Duodenal mucosa (tissue), 2 donors: ENCODE results near the gene ARX.

Experiments
- H3K27ac ChIP-seq: one replicate; pipeline ENCODE4 v1.7.0; 2013; ENCODE audit warnings: low read depth, low read length
- H3K27me3 ChIP-seq, 2 donors: one replicate each; pipeline ENCODE4 v1.7.0; 2013; ENCODE audit warnings: low read length in 2 of 2, control low read depth in 1 of 2; ENCODE audit not compliant: insufficient read depth in 2 of 2, control insufficient read depth in 1 of 2
- H3K36me3 ChIP-seq, 2 donors: one replicate each; pipeline ENCODE4 v1.7.0; 2013; ENCODE audit warnings: low read length in 2 of 2, control low read depth in 1 of 2; ENCODE audit not compliant: insufficient read depth in 2 of 2, control insufficient read depth in 1 of 2
- H3K4me1 ChIP-seq, 2 donors: one replicate each; pipeline ENCODE4 v1.7.0; 2013; ENCODE audit warnings: low read length in 2 of 2, control low read depth in 1 of 2; ENCODE audit not compliant: insufficient read depth in 2 of 2, control insufficient read depth in 1 of 2
- H3K4me3 ChIP-seq, 2 donors: one replicate each; pipeline ENCODE4 v1.7.0; 2013; ENCODE audit warnings: low read length in 2 of 2, low read depth in 1 of 2
- H3K9ac ChIP-seq, 2 donors: one replicate each; pipeline ENCODE4 v1.7.0; 2013; ENCODE audit warnings: low read length in 2 of 2, low read depth in 1 of 2
- H3K9me3 ChIP-seq, 2 donors: one replicate each; pipeline ENCODE4 v1.7.0; 2013; ENCODE audit warnings: low read length in 2 of 2, control low read depth in 1 of 2; ENCODE audit not compliant: control insufficient read depth in 1 of 2

Gene ARX

DNA sequence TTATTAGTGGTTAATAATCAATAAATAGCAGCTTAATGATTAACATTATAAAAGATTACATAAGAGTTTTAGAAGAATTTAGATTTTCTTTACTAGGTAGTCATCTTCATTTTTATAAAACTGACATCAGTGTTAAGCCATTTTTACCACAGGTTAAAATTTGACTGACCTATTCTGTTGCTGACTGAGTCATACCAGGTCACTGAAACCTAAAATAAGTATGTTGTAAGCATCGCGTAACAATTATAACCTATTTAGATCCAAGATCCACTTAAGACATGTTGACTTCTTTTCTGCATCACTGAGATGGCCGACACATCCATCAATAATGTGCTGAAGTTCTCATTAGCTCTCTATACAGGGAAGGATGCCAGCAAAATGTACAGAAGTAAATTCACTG is 36.7 kb downstream of the ARX start:
- no peaks in the 10 kb centered on the region for H3K27me3 ChIP-seq
- H3K4me1 ChIP-seq = no peaks in the 10 kb centered on the region
- H3K36me3 ChIP-seq = no peaks in the 10 kb centered on the region
- H3K27ac ChIP-seq = no peak overlapping the region
- no peaks in the 10 kb centered on the region for H3K9me3 ChIP-seq
- H3K4me3 ChIP-seq = no peak overlapping the region
- H3K9ac ChIP-seq = no peak overlapping the region

DNA sequence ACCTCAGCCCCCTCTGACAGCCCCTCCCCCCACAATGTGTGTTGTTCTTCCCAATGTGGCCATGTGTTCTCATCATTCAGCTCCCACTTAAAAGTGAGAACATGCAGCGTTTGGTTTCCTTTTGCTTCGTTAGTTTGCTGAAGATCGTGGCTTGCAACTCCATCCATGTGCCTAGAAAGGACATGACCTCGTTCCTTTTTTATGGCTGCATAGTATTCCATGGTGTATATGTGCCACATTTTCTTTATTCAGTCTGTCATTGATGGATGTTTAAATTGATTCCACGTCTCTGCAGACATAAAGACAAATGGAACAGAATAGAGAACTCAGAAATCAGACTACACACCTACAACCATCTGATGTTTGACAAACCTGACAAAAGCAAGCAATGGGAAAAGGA is 46.0 kb downstream of the ARX start:
- Histone ChIP-seq H3K36me3 (no peaks in the 10 kb centered on the region), H3K4me3 (no peak overlapping the region), H3K9ac (no peak overlapping the region), H3K27ac (no peak overlapping the region), H3K9me3 (no peaks in the 10 kb centered on the region), H3K4me1 (no peaks in the 10 kb centered on the region), H3K27me3 (no peaks in the 10 kb centered on the region)

GRCh38 chrX:24965372-24965771 is 50.4 kb downstream of the ARX start:
- Histone ChIP-seq H3K9me3 (no peaks in the 10 kb centered on the region), H3K4me3 (no peak overlapping the region), H3K36me3 (no peaks in the 10 kb centered on the region), H3K27me3 (no peaks in the 10 kb centered on the region), H3K9ac (no peak overlapping the region), H3K4me1 (no peaks in the 10 kb centered on the region), H3K27ac (no peak overlapping the region)

GRCh38 chrX:24963823-24964222 is 51.9 kb downstream of the ARX start:
- no peaks in the 10 kb centered on the region for H3K9me3 ChIP-seq
- no peaks in the 10 kb centered on the region for H3K4me1 ChIP-seq
- no peaks in the 10 kb centered on the region for H3K27me3 ChIP-seq
- H3K36me3 ChIP-seq = no peaks in the 10 kb centered on the region
- no peak overlapping the region for H3K27ac ChIP-seq
- no peak overlapping the region for H3K4me3 ChIP-seq
- H3K9ac ChIP-seq = no peak overlapping the region

- no peaks in the 10 kb centered on the region for H3K4me1 ChIP-seq
- no peak overlapping the region for H3K27ac ChIP-seq
- no peak overlapping the region for H3K9ac ChIP-seq
- no peak overlapping the region for H3K4me3 ChIP-seq
- no peaks in the 10 kb centered on the region for H3K9me3 ChIP-seq
- no peaks in the 10 kb centered on the region for H3K27me3 ChIP-seq
- no peaks in the 10 kb centered on the region for H3K36me3 ChIP-seq
Observed at GRCh38 chrX:24961809-24962208, 54.0 kb downstream of the ARX start.

- Histone ChIP-seq H3K9ac (no peak overlapping the region), H3K27me3 (no peaks in the 10 kb centered on the region), H3K4me1 (peaks cover 0 to 7% of the 10 kb centered on the region in 2 donors), H3K36me3 (no peaks in the 10 kb centered on the region), H3K4me3 (no peak overlapping the region), H3K9me3 (no peaks in the 10 kb centered on the region), H3K27ac (no peak overlapping the region)
Observed at GRCh38 chrX:24956828-24957227, 58.9 kb downstream of the ARX start.

DNA sequence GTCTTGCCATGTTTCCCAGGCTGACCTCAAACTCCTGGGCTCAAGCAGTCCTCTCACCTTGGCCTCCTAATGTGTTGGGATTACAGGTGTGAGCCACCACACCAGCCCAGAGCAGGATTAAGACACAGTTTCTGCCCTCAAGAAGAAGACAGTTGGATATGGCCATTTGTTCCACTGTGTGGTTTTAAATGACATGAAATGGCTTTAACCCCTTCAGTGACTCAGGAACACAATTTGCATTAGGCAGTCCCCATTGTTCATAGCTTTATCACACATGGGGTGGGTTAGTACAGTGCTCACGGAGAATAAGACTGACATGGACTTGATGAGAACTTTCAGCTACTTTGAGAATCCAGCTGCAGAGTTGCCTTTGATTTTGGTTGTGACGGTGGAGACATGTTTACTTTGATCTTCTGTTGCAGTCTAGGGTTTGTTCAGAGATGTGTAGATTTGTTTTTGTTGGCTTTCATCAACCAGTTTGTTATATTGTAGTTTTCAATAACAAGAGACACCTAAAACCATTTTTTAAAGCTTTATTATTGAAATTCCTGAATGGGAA is 60.3 kb downstream of the ARX start:
- no peak overlapping the region for H3K27ac ChIP-seq
- H3K9me3 ChIP-seq = no peaks in the 10 kb centered on the region
- H3K4me3 ChIP-seq = no peak overlapping the region
- H3K9ac ChIP-seq = no peak overlapping the region
- no peaks in the 10 kb centered on the region for H3K36me3 ChIP-seq
- H3K27me3 ChIP-seq = no peaks in the 10 kb centered on the region
- H3K4me1 ChIP-seq = peaks cover 0 to 7% of the 10 kb centered on the region in 2 donors

GRCh38 chrX:24954732-24955131 is 61.0 kb downstream of the ARX start:
- Histone ChIP-seq H3K27ac (no peak overlapping the region), H3K27me3 (no peaks in the 10 kb centered on the region)

More at GRCh38 chrX:24954732-24955131, 61.0 kb downstream of the ARX start:
- H3K9ac ChIP-seq = no peak overlapping the region
- H3K4me3 ChIP-seq = no peak overlapping the region
- H3K4me1 ChIP-seq = peaks cover 0 to 7% of the 10 kb centered on the region in 2 donors
- no peaks in the 10 kb centered on the region for H3K9me3 ChIP-seq
- H3K36me3 ChIP-seq = no peaks in the 10 kb centered on the region
